Ishikawa (cell line): ENCODE measurements around the gene SLC48A1.

Experiments
- CEBPB ChIP-seq: IDR thresholded peaks from 2 replicates; pipeline ENCODE4 v1.6.1; 2012
- EGR1 ChIP-seq: IDR thresholded peaks from 2 replicates; pipeline ENCODE4 v1.6.1; 2012
- EP300 ChIP-seq: IDR thresholded peaks from 2 replicates; pipeline ENCODE4 v1.6.1; 2012; ENCODE audit warnings: borderline replicate concordance
- FOXM1 ChIP-seq: IDR thresholded peaks from 2 replicates; pipeline ENCODE4 v1.6.1; 2012; ENCODE audit warnings: low read depth, borderline replicate concordance
- MAX ChIP-seq: IDR thresholded peaks from 2 replicates; pipeline ENCODE4 v1.6.1; 2012
- RAD21 ChIP-seq: IDR thresholded peaks from 2 replicates; pipeline ENCODE4 v1.6.1; 2012; ENCODE audit warnings: low read depth
- TAF1 ChIP-seq: IDR thresholded peaks from 2 replicates; pipeline ENCODE4 v1.6.1; 2012; ENCODE audit warnings: low read depth, mild to moderate bottlenecking
- YY1 ChIP-seq: IDR thresholded peaks from 2 replicates; pipeline ENCODE4 v1.6.1; 2012; ENCODE audit warnings: low read depth
- ZBTB7A ChIP-seq: IDR thresholded peaks from 2 replicates; pipeline ENCODE4 v1.6.1; 2012; ENCODE audit warnings: low read depth

- TF ChIP-seq FOXM1 (no peak), EGR1 (no peak), YY1 (no peak), RAD21 (no peak), MAX (no peak), EP300 (no peak), CEBPB (no peak), ZBTB7A (no peak), TAF1 (no peak)
Measured at GRCh38 chr12:47814539-47815170, 41.6 kb downstream of the SLC48A1 start.
